Mesodermal cell (in vitro differentiated cells): ENCODE data around the gene ST8SIA6.
"Not testable (repeated sequence)": the region's sequence is repeated elsewhere in the genome, so short reads cannot be mapped to it uniquely, and the experiment has no call there.

Experiments used
- H3K27ac ChIP-seq: 2 replicates; pipeline ENCODE4 v1.7.0; 2013; ENCODE audit warnings: mild to moderate bottlenecking, low read depth, low read length, moderate library complexity; ENCODE audit not compliant: severe bottlenecking
- H3K36me3 ChIP-seq: 2 replicates; pipeline ENCODE4 v1.7.1; 2013; ENCODE audit warnings: mild to moderate bottlenecking, low read length, moderate library complexity; ENCODE audit not compliant: control insufficient read depth, insufficient read depth
- H3K4me1 ChIP-seq: one replicate; pipeline ENCODE4 v1.7.1; 2013; ENCODE audit warnings: mild to moderate bottlenecking, low read length; ENCODE audit not compliant: insufficient read depth, control insufficient read depth, poor library complexity, severe bottlenecking
- H3K4me3 ChIP-seq: 2 replicates; pipeline ENCODE4 v1.7.0; 2013; ENCODE audit warnings: low read length, control low read depth, mild to moderate bottlenecking; ENCODE audit not compliant: insufficient read depth, poor library complexity, severe bottlenecking; ENCODE audit errors: extremely low read depth
- H3K9me3 ChIP-seq: 2 replicates; pipeline ENCODE4 v1.7.1; 2013; ENCODE audit warnings: mild to moderate bottlenecking, low read length, moderate library complexity; ENCODE audit not compliant: control insufficient read depth
- WGBS, 2 experiments: methylation state at CpG; one replicate each; pipeline ENCODE4 v1.1.5; 2013; ENCODE audit warnings: missing lambda C conversion rate in 2 of 2; ENCODE audit not compliant: insufficient coverage in 2 of 2; 5-methylcytosine and 5-hydroxymethylcytosine counted together

ST8SIA6 gene

DNA sequence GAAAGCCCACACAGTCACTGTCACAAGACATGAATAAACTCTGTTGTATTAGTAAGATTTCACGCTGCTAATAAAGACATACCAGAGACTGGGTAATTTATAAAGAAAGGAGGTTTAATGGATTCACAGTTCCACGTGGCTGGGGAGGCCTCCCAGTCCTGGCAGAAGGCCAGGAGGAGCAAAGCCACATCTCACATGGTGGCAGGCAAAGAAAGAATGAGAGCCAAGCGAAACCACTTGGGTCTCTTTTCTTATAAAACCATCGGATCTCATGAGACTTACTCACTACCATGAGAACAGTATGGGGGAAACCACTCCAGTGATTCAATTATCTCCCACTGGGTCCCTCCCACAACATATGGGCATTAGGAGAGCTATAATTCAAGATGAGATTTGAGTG lies 110.2 kb downstream of the ST8SIA6 start:
- no peak overlapping the region for H3K27ac ChIP-seq
- 40 to 83% methylated on average over 1 of the region's 4 CpGs for WGBS, 2 experiments
- no peaks in the 10 kb centered on the region for H3K4me1 ChIP-seq
- no peaks in the 10 kb centered on the region for H3K36me3 ChIP-seq
- H3K9me3 ChIP-seq = peaks cover 21% of the 10 kb centered on the region
- H3K4me3 ChIP-seq = no peak overlapping the region

DNA sequence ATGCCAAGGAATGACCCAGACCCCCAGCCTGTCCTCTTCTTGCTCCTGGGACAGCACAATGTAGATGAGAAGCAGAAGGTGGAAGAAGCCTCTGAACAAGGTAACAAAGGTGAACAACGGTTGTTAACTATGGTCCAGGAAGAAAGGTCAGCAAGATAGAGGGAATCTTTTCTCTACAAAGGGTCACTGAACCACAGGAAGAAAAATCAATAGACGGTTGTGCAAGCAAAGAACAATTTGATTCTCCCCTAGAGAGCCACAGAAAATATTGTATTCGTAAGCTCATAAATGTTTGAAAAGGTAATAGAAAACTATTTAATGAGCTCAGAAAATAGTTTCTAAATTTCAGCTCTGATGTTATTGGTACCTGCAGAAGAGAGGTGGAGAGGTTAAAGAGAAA lies 111.3 kb downstream of the ST8SIA6 start:
- Histone ChIP-seq H3K9me3 (peaks cover 27% of the 10 kb centered on the region), H3K36me3 (no peaks in the 10 kb centered on the region), H3K4me3 (no peak overlapping the region), H3K4me1 (no peaks in the 10 kb centered on the region), H3K27ac (no peak overlapping the region)
- WGBS, 2 experiments = 88% methylated on average over 1 of the region's 3 CpGs; no CpG with 5 or more reads in 1 of the 2 experiments

DNA sequence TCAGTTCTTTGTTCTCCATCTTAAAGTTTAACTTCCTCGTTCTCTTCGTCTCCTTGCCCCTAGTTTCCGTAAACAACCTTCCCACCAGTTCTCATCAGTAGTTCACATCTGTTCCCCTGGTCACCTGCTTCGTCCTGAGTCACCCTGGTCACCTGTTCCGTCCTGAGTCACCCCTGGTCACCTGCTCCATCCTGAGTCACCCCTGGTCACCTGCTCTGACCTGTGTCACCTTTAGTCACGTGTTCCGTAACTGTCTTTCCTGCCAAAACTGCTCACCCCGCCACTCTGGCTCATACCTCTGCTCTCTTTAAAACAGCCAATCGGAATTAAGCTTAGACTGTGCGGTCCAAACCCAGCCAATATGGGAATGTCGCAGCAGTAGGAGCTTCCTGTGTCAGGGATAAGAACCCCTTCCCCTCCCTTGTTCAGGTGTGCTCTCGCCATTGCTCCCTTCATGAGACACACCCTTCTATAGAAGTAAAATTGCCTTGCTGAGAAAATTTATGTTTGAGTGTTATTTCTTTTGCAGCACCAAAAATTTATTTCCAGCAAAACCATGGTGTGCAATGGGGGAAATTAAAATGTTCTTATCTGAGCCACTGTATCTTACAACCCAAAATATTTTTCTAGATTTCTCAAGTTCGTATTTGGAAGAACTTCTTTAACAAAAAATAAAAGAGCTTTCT lies 114.1 kb downstream of the ST8SIA6 start:
- Histone ChIP-seq H3K9me3 (peaks cover 27% of the 10 kb centered on the region), H3K27ac (no peak overlapping the region), H3K4me3 (no peak overlapping the region), H3K36me3 (no peaks in the 10 kb centered on the region), H3K4me1 (no peaks in the 10 kb centered on the region)
- 88 to 89% methylated on average over 9 to 11 of the region's 13 CpGs for WGBS, 2 experiments

DNA sequence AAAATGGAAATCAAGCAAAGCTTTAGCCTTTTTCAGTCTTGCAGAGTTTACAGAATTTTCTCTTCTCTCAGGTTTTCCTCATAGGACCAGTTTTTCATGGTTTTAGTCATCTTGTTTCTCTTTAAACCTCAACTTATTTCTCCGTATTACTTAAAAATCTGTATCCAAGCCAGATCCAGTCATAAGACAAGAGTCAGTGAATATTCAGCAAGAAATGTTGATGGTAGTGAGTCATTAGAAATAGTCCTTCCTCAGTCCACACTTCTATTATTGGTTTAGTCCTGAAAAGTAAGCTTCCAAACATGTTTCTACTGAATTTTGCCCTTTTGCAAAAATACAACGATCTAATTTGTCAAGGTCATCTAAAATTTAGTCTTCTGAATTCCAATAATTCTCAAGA lies 119.3 kb downstream of the ST8SIA6 start:
- no CpG with 5 or more reads among the region's 2 CpGs for WGBS, 2 experiments
- Histone ChIP-seq H3K27ac (no peak overlapping the region), H3K36me3 (no peaks in the 10 kb centered on the region), H3K4me3 (no peak overlapping the region), H3K9me3 (peaks cover 14% of the 10 kb centered on the region), H3K4me1 (no peaks in the 10 kb centered on the region)

DNA sequence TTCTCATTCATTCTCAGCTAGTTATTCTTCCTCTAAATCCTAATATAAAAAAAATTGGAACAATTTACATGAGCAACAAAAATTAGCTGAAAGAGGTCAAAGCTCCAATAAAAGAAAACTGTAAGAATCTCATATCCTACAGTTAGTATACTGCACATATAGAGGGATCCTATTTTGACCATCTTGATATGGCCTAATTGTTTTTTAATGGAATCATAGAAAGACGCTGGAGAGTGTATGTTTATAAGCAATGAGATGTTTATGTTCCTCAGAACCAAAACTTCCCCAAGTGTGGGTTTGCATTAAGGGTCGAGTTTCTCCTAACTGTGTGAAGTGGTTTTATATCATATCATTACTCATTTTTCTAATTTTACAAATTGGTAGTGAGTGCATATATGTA lies 123.9 kb downstream of the ST8SIA6 start:
- H3K4me3 ChIP-seq = no peak overlapping the region
- no peaks in the 10 kb centered on the region for H3K9me3 ChIP-seq
- WGBS, 2 experiments = 100% methylated on average over 1 of the region's 2 CpGs; no CpG with 5 or more reads in 1 of the 2 experiments
- H3K27ac ChIP-seq = no peak overlapping the region
- H3K4me1 ChIP-seq = no peaks in the 10 kb centered on the region
- H3K36me3 ChIP-seq = no peaks in the 10 kb centered on the region

DNA sequence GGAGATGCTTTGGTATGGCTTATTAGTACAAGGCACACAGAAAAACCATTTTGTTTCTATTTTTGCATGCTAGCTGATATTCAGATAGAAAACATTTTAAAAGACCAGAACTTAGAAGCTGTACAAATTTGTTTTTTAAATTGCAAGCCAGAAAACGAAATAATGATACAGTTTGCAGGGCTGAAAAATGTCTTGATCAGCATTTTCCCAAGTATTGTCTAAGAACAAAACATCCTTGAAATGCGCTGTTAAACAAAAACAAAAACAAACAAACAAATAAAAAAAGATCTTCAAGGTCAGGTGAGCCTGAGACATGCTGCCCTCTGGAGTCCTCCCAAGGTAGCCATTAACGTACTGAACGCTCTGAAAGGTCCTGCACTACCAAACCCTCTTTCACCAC lies 128.0 kb downstream of the ST8SIA6 start:
- H3K9me3 ChIP-seq = no peaks in the 10 kb centered on the region
- H3K27ac ChIP-seq = no peak overlapping the region
- WGBS, 2 experiments = 90 to 96% methylated on average over 4 of the region's 4 CpGs
- no peaks in the 10 kb centered on the region for H3K4me1 ChIP-seq
- H3K4me3 ChIP-seq = no peak overlapping the region
- H3K36me3 ChIP-seq = no peaks in the 10 kb centered on the region

DNA sequence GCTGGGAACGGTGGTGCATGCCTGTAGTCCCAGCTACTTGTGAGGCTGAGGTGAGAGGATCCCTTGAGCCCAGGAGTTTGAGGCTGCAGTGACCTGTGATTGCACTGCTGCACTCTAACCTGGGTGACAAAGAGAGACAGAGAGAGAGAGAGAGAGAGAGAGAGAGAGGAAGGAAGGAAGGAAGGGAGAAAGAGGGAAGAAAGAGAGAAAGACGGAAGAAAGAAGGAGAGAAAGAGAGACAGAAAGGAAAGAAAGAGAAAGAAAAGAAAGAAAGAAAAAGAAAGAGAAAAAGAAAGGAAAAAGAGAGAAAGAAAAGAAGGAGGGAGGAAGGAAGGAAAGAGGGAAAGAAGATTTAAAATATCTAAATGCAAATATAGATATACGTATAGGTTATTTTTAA lies 132.4 kb downstream of the ST8SIA6 start:
- H3K9me3 ChIP-seq, H3K36me3 ChIP-seq, H3K27ac ChIP-seq, H3K4me3 ChIP-seq, H3K4me1 ChIP-seq: not testable (repeated sequence)
- 83 to 87% methylated on average over 1 of the region's 3 CpGs for WGBS, 2 experiments

DNA sequence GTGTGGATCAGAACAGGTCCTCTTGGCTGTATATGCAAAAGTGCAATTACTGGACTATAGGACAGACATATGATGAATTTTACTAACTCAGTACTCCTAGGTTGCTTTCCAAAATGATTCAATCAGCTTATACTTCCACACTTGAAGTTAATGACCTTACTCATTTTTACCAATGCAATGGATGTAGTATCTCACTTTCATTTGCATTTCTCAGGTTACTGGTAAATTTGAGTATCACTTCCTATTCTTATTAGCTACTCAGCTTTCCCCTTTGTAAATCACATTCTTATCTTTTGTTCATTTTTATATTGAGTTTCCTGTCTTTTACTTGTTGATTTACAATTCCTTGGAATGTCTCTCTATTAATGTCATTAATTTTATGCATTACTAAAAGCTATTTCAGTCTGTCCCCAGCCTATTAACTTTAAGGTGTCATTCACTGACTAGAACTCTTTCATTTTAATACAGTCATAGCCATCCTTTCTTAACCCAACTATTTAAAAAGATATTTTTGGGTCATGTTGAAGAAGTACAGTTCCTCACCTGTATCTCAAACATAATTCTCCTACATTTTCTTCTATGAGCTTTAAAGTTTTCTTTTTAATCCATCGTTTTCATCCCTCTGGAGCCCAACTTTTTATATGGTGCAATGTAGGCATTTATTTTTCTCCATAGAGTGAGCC lies 137.8 kb downstream of the ST8SIA6 start:
- Histone ChIP-seq H3K9me3 (no peaks in the 10 kb centered on the region), H3K4me3 (no peak overlapping the region), H3K4me1 (no peaks in the 10 kb centered on the region), H3K36me3 (no peaks in the 10 kb centered on the region), H3K27ac (no peak overlapping the region)
- WGBS, 2 experiments = no CpG with 5 or more reads among the region's 1 CpG

DNA sequence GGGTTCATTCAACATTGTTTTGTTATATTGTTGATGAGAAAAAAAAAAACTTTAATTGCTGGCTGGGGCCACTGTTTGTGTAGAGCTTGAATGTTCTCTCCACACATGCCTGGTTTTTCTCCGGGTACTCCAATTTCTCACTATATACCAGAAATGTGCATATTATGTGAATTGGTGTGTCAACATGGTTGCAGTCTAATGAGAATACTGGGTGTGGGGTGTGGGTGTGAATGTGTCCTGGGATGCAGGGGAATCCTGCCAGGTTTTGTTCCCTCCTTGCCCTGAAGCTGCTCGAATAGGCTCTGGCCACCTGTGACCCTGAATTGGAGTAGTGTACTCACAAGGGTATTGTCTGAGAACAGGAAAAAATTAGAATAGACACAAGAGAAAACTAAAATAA lies 145.0 kb downstream of the ST8SIA6 start:
- Histone ChIP-seq H3K9me3 (no peaks in the 10 kb centered on the region), H3K4me3 (no peak overlapping the region), H3K36me3 (no peaks in the 10 kb centered on the region), H3K4me1 (no peaks in the 10 kb centered on the region), H3K27ac (no peak overlapping the region)
- WGBS, 2 experiments = no CpG with 5 or more reads among the region's 2 CpGs

DNA sequence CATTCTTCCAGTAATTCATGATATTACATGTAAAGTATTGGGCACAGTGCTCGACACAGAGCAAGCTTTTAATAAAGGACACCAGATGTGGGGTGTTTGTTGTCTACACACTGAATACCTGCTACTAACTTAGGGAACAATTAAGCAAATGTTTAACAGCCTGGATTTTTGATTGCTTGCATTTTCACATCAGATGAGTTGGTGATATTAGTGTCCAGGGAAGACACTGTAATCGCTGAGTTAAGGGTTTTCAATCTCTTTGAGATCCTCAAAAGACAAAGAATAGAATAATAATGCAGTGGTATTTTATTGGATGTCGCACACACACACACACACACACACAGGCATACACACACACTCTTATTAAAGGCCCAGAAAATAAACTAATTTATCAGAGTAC lies 147.3 kb downstream of the ST8SIA6 start:
- no peak overlapping the region for H3K4me3 ChIP-seq
- no CpG with 5 or more reads among the region's 3 CpGs for WGBS, 2 experiments
- no peaks in the 10 kb centered on the region for H3K9me3 ChIP-seq
- H3K36me3 ChIP-seq = no peaks in the 10 kb centered on the region
- no peak overlapping the region for H3K27ac ChIP-seq
- no peaks in the 10 kb centered on the region for H3K4me1 ChIP-seq

DNA sequence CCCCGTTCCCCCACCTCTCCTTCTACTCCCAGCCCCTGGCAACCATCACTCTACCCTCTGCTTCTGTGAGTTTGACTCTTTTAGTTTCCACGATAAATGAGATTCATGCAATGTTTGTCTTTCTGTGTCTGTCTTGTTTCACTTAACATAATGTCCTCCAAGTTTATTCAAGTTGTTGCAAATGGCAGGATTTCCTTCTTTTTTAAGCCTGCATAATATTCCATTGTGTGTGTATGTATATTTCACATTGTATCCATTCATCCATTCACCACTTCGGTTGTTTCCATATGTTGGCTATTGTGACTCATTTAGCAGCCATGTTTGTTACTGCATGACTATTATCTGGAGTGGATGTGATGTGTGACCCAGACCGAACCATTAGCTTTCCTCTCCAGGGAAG lies 162.0 kb downstream of the ST8SIA6 start:
- 28 to 70% methylated on average over 2 to 3 of the region's 4 CpGs for WGBS, 2 experiments
- Histone ChIP-seq H3K27ac (no peak overlapping the region), H3K4me1 (no peaks in the 10 kb centered on the region), H3K9me3 (no peaks in the 10 kb centered on the region), H3K36me3 (no peaks in the 10 kb centered on the region), H3K4me3 (no peak overlapping the region)
